HepG2 (cell line): ENCODE data around the gene CLK4. TPM values are rescaled to one million over a fixed set of nuclear protein-coding genes. Genes with fewer than 3 reads are reported as not detected.
A peak's percentile ranks its signal among the peaks of the same experiment; 100 is the strongest.

Experiments
- FOXK2 ChIP-seq: fragments of 450-650 bp; IDR thresholded peaks from 2 replicates; pipeline ENCODE4 v1.6.1; 2016
- GATAD2A ChIP-seq: IDR thresholded peaks from 2 replicates; pipeline ENCODE4 v1.6.1; 2016
- MAZ ChIP-seq, 2 experiments: sonication (generic) in 1 of 2; formaldehyde crosslinking in 1 of 2; IDR thresholded peaks; 2 replicates each; pipeline versions ENCODE4 v1.5.0 to v1.6.1; 2012 to 2020; ENCODE audit warnings: low read depth in 2 of 2, mild to moderate bottlenecking in 2 of 2, borderline replicate concordance in 1 of 2, improper control_type of control experiment in 1 of 2, low read length in 1 of 2, missing genetic modification reagents in 1 of 2, moderate library complexity in 1 of 2
- MTF1 ChIP-seq: sonication (generic); formaldehyde crosslinking; IDR thresholded peaks from 2 replicates; pipeline ENCODE4 v1.5.0; 2020; ENCODE audit warnings: missing genetic modification reagents
- PLRG1 ChIP-seq: fragments of 450-650 bp; conservative IDR thresholded peaks from 2 replicates; pipeline ENCODE4 v1.6.1; 2016
- POLR2AphosphoS2 ChIP-seq: IDR thresholded peaks from 2 replicates; pipeline ENCODE4 v1.6.1; 2011; ENCODE audit warnings: low read depth, low read length, improper control_type of control experiment
- RARA ChIP-seq: IDR thresholded peaks from 2 replicates; pipeline ENCODE4 v1.6.1; 2016; ENCODE audit warnings: missing genetic modification reagents, missing compliant biosample characterization
- RORA ChIP-seq: sonication (generic); formaldehyde crosslinking; IDR thresholded peaks from 2 replicates; pipeline ENCODE4 v1.5.0; 2020; ENCODE audit warnings: mild to moderate bottlenecking, missing genetic modification reagents, moderate library complexity
- SALL1 ChIP-seq: sonication (generic); formaldehyde crosslinking; IDR thresholded peaks from 2 replicates; pipeline ENCODE4 v1.8.0; 2022; ENCODE audit warnings: mild to moderate bottlenecking, missing genetic modification reagents
- SIX4 ChIP-seq: sonication (generic); formaldehyde crosslinking; IDR thresholded peaks from 2 replicates; pipeline ENCODE4 v1.4.0; 2020; ENCODE audit warnings: missing genetic modification reagents
- TAF1 ChIP-seq: sonication (generic); formaldehyde crosslinking; IDR thresholded peaks from 2 replicates; pipeline ENCODE4 v1.4.0; 2020; ENCODE audit warnings: missing genetic modification reagents
- ZBTB43 ChIP-seq: sonication (generic); formaldehyde crosslinking; conservative IDR thresholded peaks from 2 replicates; pipeline ENCODE4 v1.4.0; 2020; ENCODE audit warnings: missing genetic modification reagents
- ZBTB44 ChIP-seq: sonication (generic); formaldehyde crosslinking; IDR thresholded peaks from 2 replicates; pipeline ENCODE4 v1.4.0; 2020; ENCODE audit warnings: missing genetic modification reagents
- ZFX ChIP-seq: sonication (generic); formaldehyde crosslinking; IDR thresholded peaks from 2 replicates; pipeline ENCODE4 v1.4.0; 2020; ENCODE audit warnings: mild to moderate bottlenecking, low read depth, missing genetic modification reagents, moderate library complexity
- ZNF33B ChIP-seq: sonication (generic); formaldehyde crosslinking; IDR thresholded peaks from 2 replicates; pipeline ENCODE4 v1.5.1; 2020; ENCODE audit warnings: mild to moderate bottlenecking, missing genetic modification reagents
- ZNF34 ChIP-seq: sonication (generic); formaldehyde crosslinking; IDR thresholded peaks from 2 replicates; pipeline ENCODE4 v1.4.0; 2020; ENCODE audit warnings: mild to moderate bottlenecking, missing genetic modification reagents, borderline replicate concordance
- ZNF616 ChIP-seq: sonication (generic); formaldehyde crosslinking; IDR thresholded peaks from 2 replicates; pipeline ENCODE4 v1.5.0; 2020; ENCODE audit warnings: low read depth, mild to moderate bottlenecking, missing genetic modification reagents
- ZNF770 ChIP-seq: sonication (generic); formaldehyde crosslinking; IDR thresholded peaks from 2 replicates; pipeline ENCODE4 v1.5.0; 2020; ENCODE audit warnings: mild to moderate bottlenecking, missing genetic modification reagents
- polyA plus RNA-seq, 8 experiments: library from polyadenylated mRNA; depleted of rRNA in 3 of 8; stranded (reverse) in 7 of 8; unstranded in 1 of 8; fragments of >200 nt; fragmentation: Illumina TruSeq in 4 of 8; extraction: Trizol in 4 of 8; gene quantifications; 2 replicates each; pipeline versions ENCODE4 v1.2.1 to v1.2.3, GENCODE V29; 2011 to 2016; ENCODE audit warnings: low read depth in 4 of 8, missing spikeins in 1 of 8, mixed read lengths in 1 of 8; ENCODE audit not compliant: insufficient read depth in 1 of 8
- total RNA-seq, 5 experiments: library from RNA; depleted of rRNA; stranded (reverse); fragments of >200 nt; fragmentation: Illumina TruSeq; extraction: Trizol; gene quantifications; 2 replicates each; pipeline ENCODE4 v1.2.3, GENCODE V29; 2016; ENCODE audit warnings: low read depth in 1 of 5
- TF ChIP-seq, protein P1 (sequence below): sonication (generic); formaldehyde crosslinking; conservative IDR thresholded peaks from 2 replicates; pipeline ENCODE4 v1.4.0; 2020; ENCODE audit warnings: mild to moderate bottlenecking, missing genetic modification reagents, moderate library complexity
- TF ChIP-seq, protein P2 (sequence below): conservative IDR thresholded peaks from 2 replicates; pipeline ENCODE4 v1.6.1; 2018; ENCODE audit warnings: missing genetic modification reagents

The CLK4 gene
- total and polyA plus RNA-seq, 2 of the 13 experiments (the other 11 are each of a cell fraction or from before 2014, with no cell fraction given): 17.7 to 18.4 TPM

DNA sequence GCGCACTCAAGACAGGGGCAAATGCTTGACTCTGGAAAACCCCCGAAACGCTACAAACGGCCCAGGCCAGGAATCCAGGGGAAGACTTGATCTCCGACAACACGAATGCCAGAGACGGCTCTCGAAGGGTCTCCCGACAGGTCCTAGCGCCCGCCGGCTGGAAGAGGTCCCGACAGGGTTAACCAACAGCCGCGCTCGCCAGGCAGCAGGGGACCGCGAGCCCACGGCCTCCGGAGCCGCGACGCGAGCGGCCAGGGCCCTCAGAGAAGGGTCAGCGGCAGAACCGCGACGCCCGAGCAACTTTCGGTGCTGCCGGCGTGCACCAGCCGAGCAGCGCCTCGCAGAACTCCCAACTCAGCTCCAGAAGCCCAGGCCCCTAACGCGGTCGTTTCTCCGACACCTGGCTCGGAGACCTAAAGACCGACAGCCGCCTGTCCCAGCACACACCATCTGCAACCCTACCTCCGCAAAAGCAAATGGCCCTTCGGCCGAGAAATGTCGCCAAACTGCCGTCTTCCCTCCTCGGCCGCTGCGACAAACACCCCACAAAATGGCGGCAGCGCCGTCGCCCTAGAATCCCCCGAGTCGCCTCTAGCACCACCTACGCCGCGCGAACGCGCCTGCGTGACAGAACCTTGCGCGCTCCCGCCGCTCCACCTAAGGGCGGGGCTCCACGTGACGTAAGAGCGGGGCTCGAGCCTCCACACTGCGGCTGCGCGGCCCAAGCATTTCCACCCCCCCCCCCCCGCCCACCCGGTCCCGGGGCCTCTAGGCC is at the start of gene CLK4 (continued):
- TF ChIP-seq ZBTB43 (CRISPR knock-in tag): peak; percentile 46
- TF ChIP-seq TAF1 (CRISPR knock-in tag): peak; percentile 77
- TF ChIP-seq SALL1 (CRISPR knock-in tag): peak; percentile 56; the same call in 1 of the 2 replicates
- peak; percentile 77 for TF ChIP-seq MAZ (IDR thresholded peaks at IDR 0.05; ENCODE audit: borderline replicate concordance, low read depth, low read length)
- TF ChIP-seq MAZ (CRISPR knock-in tag; IDR thresholded peaks at IDR 0.05; ENCODE audit: low read depth): 0 out of 2 replicates have a peak, but pooled peaks have one; percentile 41
- TF ChIP-seq MTF1 (CRISPR knock-in tag): no peak
- no peak for TF ChIP-seq PLRG1
- TF ChIP-seq, protein P1, sequence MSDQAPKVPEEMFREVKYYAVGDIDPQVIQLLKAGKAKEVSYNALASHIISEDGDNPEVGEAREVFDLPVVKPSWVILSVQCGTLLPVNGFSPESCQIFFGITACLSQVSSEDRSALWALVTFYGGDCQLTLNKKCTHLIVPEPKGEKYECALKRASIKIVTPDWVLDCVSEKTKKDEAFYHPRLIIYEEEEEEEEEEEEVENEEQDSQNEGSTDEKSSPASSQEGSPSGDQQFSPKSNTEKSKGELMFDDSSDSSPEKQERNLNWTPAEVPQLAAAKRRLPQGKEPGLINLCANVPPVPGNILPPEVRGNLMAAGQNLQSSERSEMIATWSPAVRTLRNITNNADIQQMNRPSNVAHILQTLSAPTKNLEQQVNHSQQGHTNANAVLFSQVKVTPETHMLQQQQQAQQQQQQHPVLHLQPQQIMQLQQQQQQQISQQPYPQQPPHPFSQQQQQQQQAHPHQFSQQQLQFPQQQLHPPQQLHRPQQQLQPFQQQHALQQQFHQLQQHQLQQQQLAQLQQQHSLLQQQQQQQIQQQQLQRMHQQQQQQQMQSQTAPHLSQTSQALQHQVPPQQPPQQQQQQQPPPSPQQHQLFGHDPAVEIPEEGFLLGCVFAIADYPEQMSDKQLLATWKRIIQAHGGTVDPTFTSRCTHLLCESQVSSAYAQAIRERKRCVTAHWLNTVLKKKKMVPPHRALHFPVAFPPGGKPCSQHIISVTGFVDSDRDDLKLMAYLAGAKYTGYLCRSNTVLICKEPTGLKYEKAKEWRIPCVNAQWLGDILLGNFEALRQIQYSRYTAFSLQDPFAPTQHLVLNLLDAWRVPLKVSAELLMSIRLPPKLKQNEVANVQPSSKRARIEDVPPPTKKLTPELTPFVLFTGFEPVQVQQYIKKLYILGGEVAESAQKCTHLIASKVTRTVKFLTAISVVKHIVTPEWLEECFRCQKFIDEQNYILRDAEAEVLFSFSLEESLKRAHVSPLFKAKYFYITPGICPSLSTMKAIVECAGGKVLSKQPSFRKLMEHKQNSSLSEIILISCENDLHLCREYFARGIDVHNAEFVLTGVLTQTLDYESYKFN: peak; percentile 48; the same call in 1 of the 2 replicates
- TF ChIP-seq, protein P2, sequence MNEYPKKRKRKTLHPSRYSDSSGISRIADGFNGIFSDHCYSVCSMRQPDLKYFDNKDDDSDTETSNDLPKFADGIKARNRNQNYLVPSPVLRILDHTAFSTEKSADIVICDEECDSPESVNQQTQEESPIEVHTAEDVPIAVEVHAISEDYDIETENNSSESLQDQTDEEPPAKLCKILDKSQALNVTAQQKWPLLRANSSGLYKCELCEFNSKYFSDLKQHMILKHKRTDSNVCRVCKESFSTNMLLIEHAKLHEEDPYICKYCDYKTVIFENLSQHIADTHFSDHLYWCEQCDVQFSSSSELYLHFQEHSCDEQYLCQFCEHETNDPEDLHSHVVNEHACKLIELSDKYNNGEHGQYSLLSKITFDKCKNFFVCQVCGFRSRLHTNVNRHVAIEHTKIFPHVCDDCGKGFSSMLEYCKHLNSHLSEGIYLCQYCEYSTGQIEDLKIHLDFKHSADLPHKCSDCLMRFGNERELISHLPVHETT (CRISPR knock-in tag): no peak
- TF ChIP-seq ZNF616 (CRISPR knock-in tag): peak; percentile 26; the same call in 1 of the 2 replicates
- TF ChIP-seq RORA: 0 out of 2 replicates have a peak, but pooled peaks have one; percentile 53
- no peak for TF ChIP-seq FOXK2
- no peak for TF ChIP-seq POLR2AphosphoS2
- TF ChIP-seq ZNF34: no peak
- TF ChIP-seq ZNF33B: 0 out of 2 replicates have a peak, but pooled peaks have one; percentile 54
- no peak; the same call in 1 of the 2 replicates for TF ChIP-seq GATAD2A (CRISPR knock-in tag)
- no peak for TF ChIP-seq RARA (CRISPR knock-in tag)
- no peak for TF ChIP-seq ZBTB44
- no peak for TF ChIP-seq SIX4 (CRISPR knock-in tag)
- peak; percentile 83 for TF ChIP-seq ZFX (CRISPR knock-in tag)
- no peak; the same call in 1 of the 2 replicates for TF ChIP-seq ZNF770 (CRISPR knock-in tag)
